Mesendoderm (in vitro differentiated cells): ENCODE measurements around the gene DNHD1.

Source experiments
- DNase-seq: peaks from one replicate; pipeline ENCODE4 v3.0.0; 2013
- H2AK5ac ChIP-seq: 2 replicates; pipeline ENCODE4 v1.6.1; 2013; ENCODE audit warnings: low read length, inconsistent platforms
- H2BK120ac ChIP-seq: 2 replicates; pipeline ENCODE4 v1.6.1; 2013; ENCODE audit warnings: low read depth, mild to moderate bottlenecking, low read length, moderate library complexity, mixed read lengths
- H2BK15ac ChIP-seq: replicated peaks from 2 replicates; pipeline ENCODE4 v1.6.1; 2013; ENCODE audit warnings: low read depth, mild to moderate bottlenecking, moderate library complexity
- H2BK5ac ChIP-seq: 2 replicates; pipeline ENCODE4 v1.6.1; 2013; ENCODE audit warnings: low read length, inconsistent platforms
- H3K18ac ChIP-seq: 2 replicates; pipeline ENCODE4 v1.6.1; 2013; ENCODE audit warnings: mild to moderate bottlenecking, low read length, mixed read lengths
- H3K23ac ChIP-seq: one replicate; pipeline ENCODE4 v1.6.1; 2013; ENCODE audit warnings: low read length
- H3K27ac ChIP-seq: 2 replicates; pipeline ENCODE4 v1.5.1; 2013; ENCODE audit warnings: low read depth, mild to moderate bottlenecking, inconsistent platforms, low read length, moderate library complexity
- H3K27me3 ChIP-seq: 2 replicates; pipeline ENCODE4 v1.6.1; 2013; ENCODE audit warnings: low read length, control low read depth, mild to moderate bottlenecking, inconsistent platforms; ENCODE audit not compliant: insufficient read depth, poor library complexity
- H3K36me3 ChIP-seq: 2 replicates; pipeline ENCODE4 v1.6.1; 2013; ENCODE audit warnings: low read length, inconsistent platforms; ENCODE audit not compliant: control insufficient read depth, insufficient read depth
- H3K4ac ChIP-seq: one replicate; pipeline ENCODE4 v1.6.1; 2013; ENCODE audit warnings: low read depth, mild to moderate bottlenecking, low read length, moderate library complexity
- H3K4me1 ChIP-seq: 2 replicates; pipeline ENCODE4 v1.6.1; 2013; ENCODE audit warnings: low read depth, low read length, inconsistent platforms; ENCODE audit not compliant: control insufficient read depth
- H3K4me2 ChIP-seq: 2 replicates; pipeline ENCODE4 v1.6.1; 2013; ENCODE audit warnings: low read length
- H3K4me3 ChIP-seq: 2 replicates; pipeline ENCODE4 v1.5.1; 2013; ENCODE audit warnings: mild to moderate bottlenecking, low read length
- H3K56ac ChIP-seq: one replicate; pipeline ENCODE4 v1.6.1; 2013; ENCODE audit warnings: low read length
- H3K79me1 ChIP-seq: 2 replicates; pipeline ENCODE4 v1.6.1; 2013; ENCODE audit warnings: low read length, inconsistent platforms
- H3K79me2 ChIP-seq: 2 replicates; pipeline ENCODE4 v1.6.1; 2013; ENCODE audit warnings: mild to moderate bottlenecking, low read length; ENCODE audit not compliant: control insufficient read depth, insufficient read depth
- H3K9ac ChIP-seq: 2 replicates; pipeline ENCODE4 v1.6.1; 2013; ENCODE audit warnings: low read length, inconsistent platforms
- H4K5ac ChIP-seq: one replicate; pipeline ENCODE4 v1.6.1; 2013; ENCODE audit warnings: low read length
- H4K8ac ChIP-seq: one replicate; pipeline ENCODE4 v1.6.1; 2013; ENCODE audit warnings: low read depth, mild to moderate bottlenecking, control low read depth, low read length, moderate library complexity
- WGBS: extraction: QIAGEN DNeasy Blood & Tissue Kit; methylation state at CpG from one replicate; pipeline ENCODE4 v1.1.7; 2013; ENCODE audit warnings: low lambda C conversion rate, missing lambda C conversion rate; ENCODE audit not compliant: insufficient coverage; ENCODE audit errors: extremely low coverage; 5-methylcytosine and 5-hydroxymethylcytosine counted together

Gene DNHD1

DNA sequence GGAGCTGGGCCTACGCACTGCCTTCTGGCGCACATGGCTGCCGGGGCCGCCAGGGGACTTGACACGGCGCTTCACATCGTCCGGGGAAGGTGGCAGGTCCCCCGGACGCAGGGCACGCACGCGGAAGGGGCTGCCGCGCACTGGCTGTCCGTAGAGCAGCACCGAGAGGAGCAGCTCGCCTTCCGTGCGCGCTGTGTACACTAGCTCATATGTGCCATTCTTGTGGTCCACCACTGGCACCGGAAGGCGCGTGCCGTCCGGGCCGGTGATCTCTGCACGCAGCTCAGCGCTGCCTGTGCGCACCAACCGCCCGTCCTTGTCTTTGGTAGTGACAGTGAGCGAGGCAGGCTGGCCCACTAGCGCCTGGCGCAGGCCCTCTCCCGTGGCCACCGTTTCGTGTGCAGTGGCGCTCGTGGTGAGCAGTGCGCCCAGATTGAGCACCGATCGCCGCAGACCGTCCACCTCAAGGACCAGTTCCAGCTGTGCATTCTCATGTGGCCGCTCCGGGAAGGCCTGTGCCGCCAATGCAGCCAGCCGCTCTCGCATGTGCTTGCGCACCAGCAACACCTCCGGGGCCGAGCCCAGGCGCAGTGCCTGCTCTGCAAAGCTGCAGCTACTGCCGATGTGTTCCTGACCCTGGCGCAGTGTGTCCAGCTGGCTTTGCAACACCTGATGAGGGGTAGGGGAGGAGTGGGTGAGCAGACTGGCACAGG lies 40.6 kb upstream of the DNHD1 start:
- Histone ChIP-seq H3K36me3 (no peaks in the 10 kb centered on the region), H3K79me2 (no peaks in the 10 kb centered on the region), H3K4me1 (no peaks in the 10 kb centered on the region), H3K27me3 (no peaks in the 10 kb centered on the region), H4K8ac (no peak overlapping the region), H4K5ac (no peak overlapping the region), H3K18ac (no peak overlapping the region), H2BK15ac (no peak overlapping the region), H3K9ac (no peak overlapping the region), H2BK5ac (no peak overlapping the region), H3K56ac (no peak overlapping the region), H3K4me3 (no peak overlapping the region), H3K27ac (no peak overlapping the region), H2BK120ac (no peak overlapping the region), H2AK5ac (no peak overlapping the region), H3K4ac (no peak overlapping the region), H3K23ac (no peak overlapping the region), H3K79me1 (no peaks in the 10 kb centered on the region), H3K4me2 (no peak overlapping the region)
- no peak for DNase-seq
- WGBS, result no CpG with 5 or more reads among the region's 56 CpGs

DNA sequence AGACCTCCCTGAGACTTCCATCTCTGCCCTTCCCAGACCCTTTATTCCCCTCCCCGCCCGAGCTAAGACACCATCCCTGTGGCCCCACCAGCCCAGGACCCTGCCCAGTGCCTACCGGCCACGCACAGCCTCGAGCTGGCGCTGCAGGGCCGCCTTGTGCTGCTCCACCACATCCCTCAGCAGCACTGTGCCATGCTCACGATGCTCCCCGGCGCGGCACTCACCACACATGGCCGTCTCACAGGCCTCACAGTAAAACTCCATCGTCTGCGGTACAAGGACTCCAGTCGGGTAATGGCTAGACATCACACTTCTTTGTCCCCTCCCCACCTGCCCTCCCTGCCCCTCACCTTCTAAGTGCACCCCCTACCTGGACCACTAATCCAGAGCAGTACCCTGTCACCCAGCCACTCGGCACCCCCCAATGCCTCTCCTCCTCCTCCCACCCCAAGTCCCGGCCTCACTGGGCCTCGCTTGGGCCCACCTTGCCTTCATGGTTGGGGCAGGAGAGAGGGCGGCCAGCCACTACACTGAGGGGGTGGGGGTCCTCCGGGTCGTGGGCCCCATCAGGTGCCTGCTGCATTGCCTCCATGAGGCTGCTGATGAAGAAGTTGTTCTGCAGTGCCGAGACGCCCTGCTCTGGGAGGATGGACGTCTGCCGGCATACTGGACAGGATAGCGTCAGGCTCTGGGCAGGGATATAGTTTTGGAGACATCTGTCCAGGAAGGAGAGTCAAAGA lies 39.3 kb upstream of the DNHD1 start:
- Histone ChIP-seq H4K5ac (no peak overlapping the region), H3K18ac (no peak overlapping the region), H3K4me2 (no peak overlapping the region), H3K23ac (no peak overlapping the region), H3K27me3 (no peaks in the 10 kb centered on the region), H2BK5ac (no peak overlapping the region), H2BK15ac (no peak overlapping the region), H3K9ac (no peak overlapping the region), H3K27ac (no peak overlapping the region), H3K4me3 (no peak overlapping the region), H2BK120ac (no peak overlapping the region), H3K4me1 (no peaks in the 10 kb centered on the region), H3K36me3 (no peaks in the 10 kb centered on the region), H3K4ac (no peak overlapping the region), H3K79me2 (no peaks in the 10 kb centered on the region), H3K56ac (no peak overlapping the region), H3K79me1 (no peaks in the 10 kb centered on the region), H2AK5ac (no peak overlapping the region), H4K8ac (no peak overlapping the region)
- DNase-seq, result no peak
- WGBS, result no CpG with 5 or more reads among the region's 26 CpGs

DNA sequence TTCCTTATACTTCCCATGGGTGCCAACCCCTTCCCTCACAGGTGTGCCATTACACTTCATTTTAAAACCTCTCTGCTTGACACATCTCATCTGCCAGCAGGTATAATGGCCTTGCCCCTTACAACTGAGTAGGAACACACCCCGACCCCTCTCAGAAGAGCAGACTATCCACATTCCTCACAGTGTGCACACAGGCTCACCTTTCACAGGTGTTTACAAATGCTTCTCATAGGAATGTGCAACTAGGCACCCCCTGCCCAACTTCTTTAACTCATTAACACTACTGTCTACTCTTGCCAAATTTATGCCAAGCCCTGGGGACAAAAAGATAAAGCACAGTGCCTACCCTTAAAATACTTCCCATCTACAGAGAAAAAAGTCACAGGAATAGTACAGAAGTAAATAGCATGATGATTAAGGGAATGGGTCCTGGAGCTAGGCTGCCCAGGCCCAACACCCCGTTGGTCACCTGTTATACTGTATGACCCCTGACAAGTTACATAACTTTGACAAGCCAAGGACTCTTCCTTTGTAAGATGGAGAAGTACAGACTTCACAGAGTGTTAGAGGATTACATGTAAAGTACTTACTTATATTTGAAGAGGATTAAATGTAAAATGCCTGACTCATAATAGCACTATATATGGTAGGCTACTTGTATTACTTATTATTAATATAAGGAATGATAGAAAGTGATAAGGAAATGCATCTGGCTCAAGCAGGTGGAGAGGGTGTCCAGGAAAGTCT lies 38.6 kb upstream of the DNHD1 start:
- Histone ChIP-seq H3K4ac (no peak overlapping the region), H3K36me3 (no peaks in the 10 kb centered on the region), H3K23ac (no peak overlapping the region), H3K9ac (no peak overlapping the region), H2AK5ac (no peak overlapping the region), H3K27ac (no peak overlapping the region), H4K5ac (no peak overlapping the region), H2BK120ac (no peak overlapping the region), H3K4me3 (no peak overlapping the region), H3K79me2 (no peaks in the 10 kb centered on the region), H4K8ac (no peak overlapping the region), H3K18ac (no peak overlapping the region), H3K56ac (no peak overlapping the region), H2BK15ac (no peak overlapping the region), H2BK5ac (no peak overlapping the region), H3K4me1 (no peaks in the 10 kb centered on the region), H3K27me3 (no peaks in the 10 kb centered on the region), H3K4me2 (no peak overlapping the region), H3K79me1 (no peaks in the 10 kb centered on the region)
- no CpG with 5 or more reads among the region's 2 CpGs for WGBS
- no peak for DNase-seq

DNA sequence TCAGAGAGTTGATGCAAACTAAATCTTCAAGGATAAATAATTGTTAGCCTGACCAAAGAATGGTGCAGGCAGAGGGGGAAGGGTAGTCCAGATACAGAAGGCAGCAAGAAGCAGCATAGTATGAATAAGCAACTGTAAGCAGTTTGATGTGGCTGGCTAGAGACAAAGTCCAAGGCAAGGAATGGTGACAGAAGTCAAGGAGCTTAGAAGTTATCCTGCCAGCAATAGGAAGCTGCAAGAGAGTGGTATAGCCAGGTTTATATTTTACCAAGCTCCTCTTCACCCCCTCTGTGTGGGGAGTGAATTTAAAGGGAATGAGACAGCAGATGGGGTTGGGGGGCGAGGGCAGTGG lies 38.0 kb upstream of the DNHD1 start:
- no peak overlapping the region for H4K8ac ChIP-seq
- no CpG with 5 or more reads among the region's 1 CpG for WGBS
- H3K56ac ChIP-seq, result no peak overlapping the region
- no peaks in the 10 kb centered on the region for H3K4me1 ChIP-seq
- no peak overlapping the region for H2BK5ac ChIP-seq
- H3K79me1 ChIP-seq, result no peaks in the 10 kb centered on the region
- no peaks in the 10 kb centered on the region for H3K36me3 ChIP-seq
- no peak overlapping the region for H3K4ac ChIP-seq
- H3K79me2 ChIP-seq, result no peaks in the 10 kb centered on the region
- H4K5ac ChIP-seq, result no peak overlapping the region
- no peak overlapping the region for H3K9ac ChIP-seq
- no peak overlapping the region for H3K18ac ChIP-seq
- DNase-seq, result no peak
- no peak overlapping the region for H3K4me2 ChIP-seq
- H3K27me3 ChIP-seq, result no peaks in the 10 kb centered on the region
- H2AK5ac ChIP-seq, result no peak overlapping the region
- no peak overlapping the region for H2BK15ac ChIP-seq
- H3K4me3 ChIP-seq, result no peak overlapping the region
- H3K27ac ChIP-seq, result no peak overlapping the region
- H3K23ac ChIP-seq, result no peak overlapping the region
- no peak overlapping the region for H2BK120ac ChIP-seq

DNA sequence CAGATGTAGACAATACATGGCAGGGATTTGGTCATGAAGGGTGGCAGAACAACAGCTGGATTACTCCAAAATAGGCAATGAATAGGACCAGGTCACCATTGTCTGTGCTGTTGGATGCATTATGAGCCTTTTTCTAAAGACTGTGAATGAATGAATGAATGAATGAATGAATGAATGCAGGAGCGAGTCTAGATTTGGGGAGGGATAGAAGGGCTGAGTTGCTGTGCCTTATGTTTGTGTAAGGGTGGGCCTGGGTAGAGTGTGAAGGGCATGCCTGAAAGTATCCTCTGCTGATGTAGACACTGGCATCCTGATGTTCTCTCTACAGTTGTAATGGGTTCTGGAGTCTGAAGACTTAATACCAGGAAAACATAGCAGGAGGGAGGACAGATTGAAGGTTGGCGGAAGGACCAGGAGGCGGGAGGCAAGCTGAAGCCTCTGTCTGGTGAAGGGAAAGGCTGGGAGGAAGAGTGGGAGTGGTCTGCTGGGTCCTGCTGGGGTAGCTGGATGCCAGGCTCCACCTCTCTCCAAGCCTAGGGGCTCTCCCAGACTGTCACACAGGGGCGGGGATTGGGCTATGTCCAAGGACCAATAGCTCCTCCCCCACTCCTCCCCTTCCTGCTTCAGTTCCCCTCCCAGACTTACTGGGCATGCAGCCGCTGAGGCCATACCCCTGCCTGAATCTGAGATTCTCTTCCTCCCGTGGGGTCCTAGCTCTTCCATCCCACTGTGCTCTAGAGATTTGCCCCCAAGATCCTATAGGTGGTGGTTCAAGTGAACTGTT lies 28.2 kb upstream of the DNHD1 start:
- peak overlapping the region; percentile 4 for H3K4me2 ChIP-seq
- H3K36me3 ChIP-seq, result no peaks in the 10 kb centered on the region
- no peak overlapping the region for H3K18ac ChIP-seq
- no peak overlapping the region for H4K5ac ChIP-seq
- no peak overlapping the region for H2BK15ac ChIP-seq
- WGBS, result no CpG with 5 or more reads among the region's 6 CpGs
- no peak overlapping the region for H3K23ac ChIP-seq
- peak overlapping the region; percentile 81 for H3K56ac ChIP-seq
- peaks cover 9% of the 10 kb centered on the region for H3K4me1 ChIP-seq
- no peaks in the 10 kb centered on the region for H3K27me3 ChIP-seq
- H3K4ac ChIP-seq, result no peak overlapping the region
- no peak overlapping the region for H2AK5ac ChIP-seq
- H2BK120ac ChIP-seq, result no peak overlapping the region
- DNase-seq, result peak; percentile 98
- no peaks in the 10 kb centered on the region for H3K79me2 ChIP-seq
- H3K79me1 ChIP-seq, result peaks cover 2% of the 10 kb centered on the region
- peak overlapping the region; percentile 43 for H3K9ac ChIP-seq
- H3K4me3 ChIP-seq, result no peak overlapping the region
- no peak overlapping the region for H3K27ac ChIP-seq
- H4K8ac ChIP-seq, result no peak overlapping the region
- H2BK5ac ChIP-seq, result no peak overlapping the region
